ENCODE data around the gene EPS15.

DNA sequence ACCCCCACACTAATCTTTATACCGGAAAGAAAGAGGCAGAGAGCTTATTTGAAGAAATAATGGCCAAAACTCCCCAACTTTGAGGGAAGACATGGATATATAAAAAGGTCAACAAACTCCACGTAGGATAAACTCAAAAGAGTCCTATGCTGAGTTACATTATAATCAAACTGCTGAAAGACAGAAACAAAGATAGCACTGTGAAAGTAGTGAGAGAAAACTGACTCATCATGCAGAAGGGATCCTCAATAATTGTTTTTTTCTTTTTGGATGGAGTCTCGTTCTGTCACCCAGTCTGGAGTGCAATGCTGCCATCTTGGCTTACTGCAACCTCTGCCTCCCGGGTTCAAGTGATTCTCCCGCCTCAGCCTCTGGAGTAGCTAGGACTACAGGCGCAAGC, 140.2 kb downstream of the EPS15 start:
- TF ChIP-seq, protein P1, sequence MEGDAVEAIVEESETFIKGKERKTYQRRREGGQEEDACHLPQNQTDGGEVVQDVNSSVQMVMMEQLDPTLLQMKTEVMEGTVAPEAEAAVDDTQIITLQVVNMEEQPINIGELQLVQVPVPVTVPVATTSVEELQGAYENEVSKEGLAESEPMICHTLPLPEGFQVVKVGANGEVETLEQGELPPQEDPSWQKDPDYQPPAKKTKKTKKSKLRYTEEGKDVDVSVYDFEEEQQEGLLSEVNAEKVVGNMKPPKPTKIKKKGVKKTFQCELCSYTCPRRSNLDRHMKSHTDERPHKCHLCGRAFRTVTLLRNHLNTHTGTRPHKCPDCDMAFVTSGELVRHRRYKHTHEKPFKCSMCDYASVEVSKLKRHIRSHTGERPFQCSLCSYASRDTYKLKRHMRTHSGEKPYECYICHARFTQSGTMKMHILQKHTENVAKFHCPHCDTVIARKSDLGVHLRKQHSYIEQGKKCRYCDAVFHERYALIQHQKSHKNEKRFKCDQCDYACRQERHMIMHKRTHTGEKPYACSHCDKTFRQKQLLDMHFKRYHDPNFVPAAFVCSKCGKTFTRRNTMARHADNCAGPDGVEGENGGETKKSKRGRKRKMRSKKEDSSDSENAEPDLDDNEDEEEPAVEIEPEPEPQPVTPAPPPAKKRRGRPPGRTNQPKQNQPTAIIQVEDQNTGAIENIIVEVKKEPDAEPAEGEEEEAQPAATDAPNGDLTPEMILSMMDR (conservative IDR thresholded peaks at IDR 0.05; ENCODE audit: low read depth, low read length) = no peak
- TF ChIP-seq EZH2 (IDR thresholded peaks at IDR 0.05; ENCODE audit: low read length, unreplicated experiment) (no peak), EZH2phosphoT487 (IDR thresholded peaks at IDR 0.05; ENCODE audit: borderline replicate concordance, low read length) (no peak)
